Smooth muscle cell (in vitro differentiated cells): Measurements from ENCODE around the gene AP3B1. TPM values are rescaled to one million over a fixed set of nuclear protein-coding genes. Genes with fewer than 3 reads are reported as not detected.

ENCODE experiments used
- DNase-seq: peaks from one replicate; lab custom pipeline; 2025; ENCODE audit not compliant: unreplicated experiment; lab: John Stamatoyannopoulos, UW
- H2AFZ ChIP-seq: fragments of 200-600 bp; sonication (generic); 2 replicates; pipeline ENCODE4 v1.6.0; 2016; ENCODE audit warnings: antibody characterized with exemption, low read depth, mild to moderate bottlenecking
- H3F3A ChIP-seq: fragments of 200-600 bp; sonication (generic); 2 replicates; pipeline ENCODE4 v1.6.0; 2017; ENCODE audit warnings: antibody characterized with exemption, low read depth
- H3K27ac ChIP-seq: fragments of 200-600 bp; sonication (generic); 2 replicates; pipeline ENCODE4 v1.5.1; 2016; ENCODE audit warnings: low read depth, mild to moderate bottlenecking
- H3K27me3 ChIP-seq: fragments of 200-600 bp; sonication (generic); 2 replicates; pipeline ENCODE4 v1.6.1; 2016; ENCODE audit warnings: low read depth, mild to moderate bottlenecking
- H3K36me3 ChIP-seq: fragments of 200-600 bp; sonication (generic); 2 replicates; pipeline ENCODE4 v1.5.1; 2016; ENCODE audit warnings: low read depth
- H3K4me1 ChIP-seq: fragments of 200-600 bp; sonication (generic); 2 replicates; pipeline ENCODE4 v1.5.1; 2016; ENCODE audit warnings: low read depth
- H3K4me2 ChIP-seq: fragments of 200-600 bp; sonication (generic); 2 replicates; pipeline ENCODE4 v1.6.0; 2016; ENCODE audit warnings: mild to moderate bottlenecking
- H3K4me3 ChIP-seq: fragments of 200-600 bp; sonication (generic); 2 replicates; pipeline ENCODE4 v1.5.1; 2016; ENCODE audit warnings: mild to moderate bottlenecking
- H3K79me2 ChIP-seq: fragments of 200-600 bp; sonication (generic); 2 replicates; pipeline ENCODE4 v1.6.0; 2016; ENCODE audit warnings: low read depth, mild to moderate bottlenecking
- H3K9ac ChIP-seq: fragments of 200-600 bp; sonication (generic); 2 replicates; pipeline ENCODE4 v1.6.0; 2016; ENCODE audit warnings: low read depth
- H3K9me3 ChIP-seq: fragments of 200-600 bp; sonication (generic); replicated peaks from 2 replicates; pipeline ENCODE4 v1.5.1; 2016; ENCODE audit warnings: low read depth
- H4K20me1 ChIP-seq: fragments of 200-600 bp; sonication (generic); 2 replicates; pipeline ENCODE4 v1.6.0; 2016; ENCODE audit warnings: low read depth
- CTCF ChIP-seq: fragments of 200-600 bp; sonication (generic); IDR thresholded peaks from 2 replicates; pipeline ENCODE4 v1.5.1; 2017; ENCODE audit warnings: borderline replicate concordance, mild to moderate bottlenecking, antibody characterized with exemption; ENCODE audit not compliant: insufficient read depth, poor library complexity, severe bottlenecking
- WGBS: methylation state at CpG from one replicate; pipeline ENCODE4 v1.1.7; 2016; ENCODE audit warnings: low lambda C conversion rate; 5-methylcytosine and 5-hydroxymethylcytosine counted together
- polyA plus RNA-seq: library from polyadenylated mRNA; unstranded; fragments of >200 nt; fragmentation: Nextera tagmentation; extraction: Ambion mirVana; gene quantifications from 2 replicates; pipeline ENCODE4 v1.2.1, GENCODE V29; 2016
- total RNA-seq: library from RNA; depleted of rRNA; stranded (reverse); fragments of >200 nt; gene quantifications from 2 replicates; pipeline ENCODE4 v1.2.3, GENCODE V29; 2014

AP3B1 gene
- total and polyA plus RNA-seq, 2 experiments from 2014 or later = 36.9 to 76.3 TPM

GRCh38 chr5:78308703-78309102, 14.2 kb upstream of the AP3B1 start:
- Histone ChIP-seq H3K4me2 (no peak overlapping the region), H3K27ac (no peak overlapping the region), H2AFZ (no peak overlapping the region), H3K9ac (no peak overlapping the region), H3K9me3 (no peaks in the 10 kb centered on the region), H3K36me3 (no peaks in the 10 kb centered on the region), H3K79me2 (no peaks in the 10 kb centered on the region), H3K27me3 (no peaks in the 10 kb centered on the region), H3K4me1 (no peaks in the 10 kb centered on the region), H4K20me1 (no peaks in the 10 kb centered on the region), H3K4me3 (no peak overlapping the region), H3F3A (no peaks in the 10 kb centered on the region)
- WGBS = 100% methylated on average over 1 of the region's 1 CpG
- no peak for TF ChIP-seq CTCF
- no peak for DNase-seq

DNA sequence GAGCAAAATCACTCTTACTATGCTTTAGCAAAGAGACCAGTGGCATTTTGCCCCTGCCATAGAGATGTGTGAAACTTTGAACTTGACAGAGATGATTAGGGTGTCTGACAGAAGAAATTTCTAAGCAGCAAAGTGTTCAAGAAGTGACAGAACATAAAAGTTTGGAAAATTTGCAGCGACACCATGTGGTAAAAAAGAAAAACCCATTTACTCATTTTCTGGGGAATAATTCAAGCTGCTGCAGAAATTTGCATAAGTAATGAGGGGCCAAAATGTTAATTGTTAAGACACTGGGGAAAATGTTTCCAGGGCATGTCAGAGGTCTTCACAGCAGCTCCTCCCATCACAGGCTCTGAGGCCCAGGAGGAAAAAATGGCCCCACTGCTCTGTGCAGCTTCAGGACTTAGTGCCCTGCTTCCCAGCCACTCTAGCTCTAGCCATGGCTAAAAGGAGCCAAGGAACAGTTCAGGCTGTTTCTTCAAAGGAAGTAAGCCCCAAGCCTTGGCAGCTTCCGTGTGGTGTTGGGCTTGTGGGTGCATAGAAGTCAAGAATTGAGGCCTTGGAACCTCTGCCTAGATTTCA, 6.1 kb upstream of the AP3B1 start:
- H3K4me2 ChIP-seq = no peak overlapping the region
- no peaks in the 10 kb centered on the region for H3F3A ChIP-seq
- no peak overlapping the region for H3K27ac ChIP-seq
- no peaks in the 10 kb centered on the region for H3K79me2 ChIP-seq
- no peaks in the 10 kb centered on the region for H3K9me3 ChIP-seq
- no peak overlapping the region for H3K9ac ChIP-seq
- no peaks in the 10 kb centered on the region for H4K20me1 ChIP-seq
- DNase-seq = no peak
- H3K27me3 ChIP-seq = no peaks in the 10 kb centered on the region
- H3K36me3 ChIP-seq = no peaks in the 10 kb centered on the region
- peak; percentile 34 for TF ChIP-seq CTCF
- WGBS = 25% methylated on average over 2 of the region's 2 CpGs
- H3K4me1 ChIP-seq = no peaks in the 10 kb centered on the region
- no peak overlapping the region for H2AFZ ChIP-seq
- no peak overlapping the region for H3K4me3 ChIP-seq

DNA sequence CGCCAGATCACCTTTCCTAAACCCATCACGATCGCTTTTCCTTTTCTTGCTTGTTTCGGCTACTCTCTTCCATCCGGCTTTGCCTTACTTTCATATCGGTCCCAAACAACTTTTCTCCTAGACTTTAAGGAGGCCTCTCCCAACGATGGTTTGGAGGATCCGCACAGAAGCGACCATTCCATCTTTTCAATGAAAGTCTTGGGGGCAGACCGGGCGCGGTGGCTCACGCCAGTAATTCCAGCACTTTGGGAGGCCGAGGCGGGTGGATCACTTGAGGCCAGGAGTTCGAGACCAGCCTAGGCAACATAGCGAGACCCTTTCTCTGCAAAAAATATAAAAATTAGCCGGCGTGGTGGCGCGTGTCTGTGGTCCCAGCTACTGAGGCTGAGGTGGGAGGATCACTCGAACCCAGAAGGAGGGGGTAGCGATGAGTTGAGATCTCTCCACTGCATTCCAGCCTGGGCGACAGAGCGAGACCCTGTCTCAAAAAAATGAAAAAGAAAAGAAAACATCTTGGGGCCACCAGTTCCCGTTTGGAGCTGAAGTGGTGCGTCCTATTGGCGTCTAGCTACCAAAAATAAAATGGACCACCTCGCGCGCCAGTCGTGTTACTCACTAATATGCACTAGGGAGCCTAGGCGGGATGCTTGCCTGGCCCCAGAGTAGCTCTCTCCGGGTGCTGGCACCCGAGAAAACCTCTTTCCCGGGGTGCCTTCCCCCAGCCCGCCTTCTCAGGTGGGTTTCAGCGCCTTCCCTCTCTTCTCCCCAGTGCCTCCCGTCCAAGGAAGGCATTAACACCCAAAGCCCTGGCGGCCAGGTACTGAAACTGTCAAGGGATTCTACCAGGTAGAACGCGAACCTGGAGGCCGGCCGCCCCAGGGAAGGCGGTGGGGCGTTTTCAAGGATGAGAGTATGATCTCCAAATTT, 800 bp upstream of the AP3B1 start:
- TF ChIP-seq CTCF = peak; percentile 23
- Histone ChIP-seq H3F3A (no peaks in the 10 kb centered on the region), H3K27me3 (no peaks in the 10 kb centered on the region), H3K9ac (no peak overlapping the region), H3K9me3 (no peaks in the 10 kb centered on the region), H3K4me2 (peak overlapping the region; percentile 77), H3K27ac (peak overlapping the region; percentile 39), H4K20me1 (peaks cover 28% of the 10 kb centered on the region), H3K4me3 (peak overlapping the region; percentile 98), H3K79me2 (peaks cover 42% of the 10 kb centered on the region), H3K36me3 (no peaks in the 10 kb centered on the region), H3K4me1 (peaks cover 12% of the 10 kb centered on the region), H2AFZ (peak overlapping the region; percentile 81)
- WGBS = 3% methylated on average over 46 of the region's 46 CpGs
- DNase-seq = no peak
